ENCODE data around the gene STIL.
"Not testable (repeated sequence)": the region's sequence is repeated elsewhere in the genome, so short reads cannot be mapped to it uniquely, and the experiment has no call there.

Gene STIL

GRCh38 chr1:47313915-47314664 is at the start of gene STIL:
STIL (minus strand) TSS chr1:47314147; CDS start chr1:47310319, 3,828 bp downstream.
- in situ Hi-C loops (cut with MboI; ENCODE audit: low pct_unique_long_range_greater_than_20kb, low sequenced_read_pairs, unreplicated experiment): no loop called here
- peak; percentile 94 for DNase-seq (ENCODE audit: low spot score)
- no peak for TF ChIP-seq CTCF (IDR thresholded peaks at IDR 0.05; ENCODE audit: extremely low read depth, insufficient read depth, missing control alignments)

GRCh38 chr1:47362828-47363227 is 48.9 kb upstream of the STIL start:
- no peak for DNase-seq (ENCODE audit: low spot score)
- in situ Hi-C loops (cut with MboI; ENCODE audit: low pct_unique_long_range_greater_than_20kb, low sequenced_read_pairs, unreplicated experiment): no loop called here
- TF ChIP-seq CTCF (IDR thresholded peaks at IDR 0.05; ENCODE audit: extremely low read depth, insufficient read depth, missing control alignments): no peak

GRCh38 chr1:47361380-47361779 is 47.4 kb upstream of the STIL start:
- TF ChIP-seq CTCF (IDR thresholded peaks at IDR 0.05; ENCODE audit: extremely low read depth, insufficient read depth, missing control alignments): no peak
- in situ Hi-C loops (cut with MboI; ENCODE audit: low pct_unique_long_range_greater_than_20kb, low sequenced_read_pairs, unreplicated experiment): no loop called here

GRCh38 chr1:47351305-47351704 is 37.4 kb upstream of the STIL start:
- peak; percentile 28 for DNase-seq (ENCODE audit: low spot score)
- in situ Hi-C loops (cut with MboI; ENCODE audit: low pct_unique_long_range_greater_than_20kb, low sequenced_read_pairs, unreplicated experiment): no loop called here
- no peak for TF ChIP-seq CTCF (IDR thresholded peaks at IDR 0.05; ENCODE audit: extremely low read depth, insufficient read depth, missing control alignments)

More at GRCh38 chr1:47361380-47361779, 47.4 kb upstream of the STIL start:
- DNase-seq (ENCODE audit: low spot score): no peak

DNA sequence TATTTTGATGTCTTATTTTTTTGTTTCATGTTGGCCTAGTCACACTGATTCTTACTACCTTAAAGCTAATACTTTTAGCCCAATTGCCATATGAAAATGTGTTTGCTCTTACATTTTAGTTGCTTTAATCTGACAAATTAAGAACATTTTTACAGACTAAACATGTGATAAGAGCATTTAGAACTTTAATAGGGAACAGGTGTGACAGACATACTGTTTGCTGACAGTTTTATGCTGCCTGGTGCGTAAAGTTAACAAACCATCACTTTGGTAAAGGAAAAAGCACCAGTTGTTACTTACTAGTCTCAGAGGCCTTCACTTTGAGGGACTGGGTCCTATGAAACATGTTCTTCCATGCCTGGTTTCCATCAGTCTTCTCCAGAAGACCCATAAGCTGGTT is 34.3 kb upstream of the STIL start:
- in situ Hi-C loops (cut with MboI; ENCODE audit: low pct_unique_long_range_greater_than_20kb, low sequenced_read_pairs, unreplicated experiment): no loop called here
- no peak for TF ChIP-seq CTCF (IDR thresholded peaks at IDR 0.05; ENCODE audit: extremely low read depth, insufficient read depth, missing control alignments)
- DNase-seq (ENCODE audit: low spot score): no peak

DNA sequence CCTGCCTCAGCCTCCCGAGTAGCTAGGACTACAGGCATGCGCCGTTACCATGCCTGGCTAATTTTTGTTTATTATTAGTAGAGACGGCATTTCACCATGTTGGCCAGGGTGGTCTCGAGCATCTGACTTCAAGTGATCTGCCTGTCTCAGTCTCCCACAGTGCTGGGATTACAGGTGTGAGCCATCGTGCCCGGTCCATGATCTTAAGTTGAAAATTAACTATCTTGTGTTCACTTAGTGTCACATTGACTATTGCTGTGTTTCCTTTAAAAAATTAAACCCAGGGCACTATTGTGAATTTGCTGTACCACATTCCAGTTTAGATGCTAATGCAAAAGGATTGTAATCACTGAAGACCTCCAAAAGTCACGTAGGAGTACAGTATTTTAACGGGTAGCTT is 33.8 kb upstream of the STIL start:
- DNase-seq (ENCODE audit: low spot score): no peak
- no peak for TF ChIP-seq CTCF (IDR thresholded peaks at IDR 0.05; ENCODE audit: extremely low read depth, insufficient read depth, missing control alignments)
- in situ Hi-C loops (cut with MboI; ENCODE audit: low pct_unique_long_range_greater_than_20kb, low sequenced_read_pairs, unreplicated experiment): no loop called here

GRCh38 chr1:47346979-47347378 is 33.0 kb upstream of the STIL start:
- in situ Hi-C loops (cut with MboI; ENCODE audit: low pct_unique_long_range_greater_than_20kb, low sequenced_read_pairs, unreplicated experiment); DNase-seq (ENCODE audit: low spot score): not testable (repeated sequence)
